ENCODE measurements around the gene RGS3. TPM values are rescaled to one million over a fixed set of nuclear protein-coding genes. Genes with fewer than 3 reads are reported as not detected.

Gene RGS3
- total RNA-seq, 2 experiments from 2014 or later: 22.8 to 32.9 TPM

DNA sequence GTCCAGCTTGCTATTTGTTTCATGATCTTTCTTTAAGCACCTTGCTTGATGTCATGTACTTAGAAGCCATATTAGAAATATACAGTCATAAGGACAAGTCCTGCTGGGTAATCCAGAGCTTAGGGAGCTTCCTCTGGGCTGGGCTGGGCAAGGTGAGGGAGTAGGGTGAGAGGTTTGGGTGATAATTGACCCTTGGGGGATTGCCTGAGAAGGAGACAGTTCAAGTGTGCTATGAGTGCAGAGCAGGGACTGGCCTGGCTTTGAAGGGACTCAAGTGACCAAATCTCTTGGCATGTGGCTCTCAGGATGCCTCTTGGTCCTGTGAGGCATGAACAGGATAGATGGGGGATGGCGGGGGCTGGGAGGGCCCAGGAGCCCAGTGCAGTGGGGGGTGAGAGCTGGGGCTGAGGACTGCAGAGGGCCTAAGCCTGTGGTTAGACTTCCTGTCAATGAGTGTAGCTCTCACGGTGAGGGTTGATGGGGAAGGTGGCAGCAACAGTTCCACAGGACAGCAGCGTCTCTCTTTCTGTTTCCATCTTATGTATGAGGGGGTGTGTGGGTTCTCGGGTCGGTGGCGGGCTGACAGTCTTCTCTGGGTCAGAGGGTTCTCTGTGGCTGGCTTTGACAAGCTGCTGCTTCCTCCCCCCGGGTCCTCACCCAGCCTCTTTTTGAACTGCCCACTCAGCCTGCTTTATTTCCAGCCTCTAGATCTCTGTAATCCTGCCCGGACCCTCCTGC, 53.5 kb downstream of the RGS3 start:
- BruUV-seq (replicated peaks): no TSS peak
- H3K36me3 ChIP-seq (ENCODE audit: insufficient read depth, low read length): no peaks in the 10 kb centered on the region
- POLR2A ChIA-PET: interaction anchor here (0.7 to 3.9 kb wide), 18 partner anchors 8 to 118 kb away, joined by 3 to 44 read pairs (median 3); partner anchors contain the start of genes C9orf43 and POLE3
- intact Hi-C loops (cut with micrococcal nuclease; ENCODE audit: unreplicated experiment): loop anchor here (1.0 kb wide), 2 partner anchors 62 to 107 kb away; partner anchors contain the start of genes C9orf43 and POLE3
- H3K27ac ChIP-seq (ENCODE audit: low read depth, low read length, poor library complexity, severe bottlenecking): peak overlapping the region; percentile 70
- H3K79me2 ChIP-seq (ENCODE audit: insufficient read depth, low read depth, low read length): no peaks in the 10 kb centered on the region; the same call in 1 of the 2 replicates
- H3K4me3 ChIP-seq (ENCODE audit: low read depth, low read length, poor library complexity, severe bottlenecking): peak overlapping the region; percentile 65
- H3K9me3 ChIP-seq (ENCODE audit: low read length): no peaks in the 10 kb centered on the region
- H3K4me2 ChIP-seq (ENCODE audit: low read length): peak overlapping the region; percentile 84
- peaks cover 77% of the 10 kb centered on the region for H3K4me1 ChIP-seq (ENCODE audit: insufficient read depth, low read length, poor library complexity, severe bottlenecking)
- CTCF ChIA-PET (ENCODE audit: unreplicated experiment): interaction anchor here (0.6 to 1.8 kb wide), 6 partner anchors 9 to 177 kb away, joined by 3 to 8 read pairs (median 4); partner anchors contain the start of gene WDR31
- TF ChIP-seq EZH2phosphoT487 (IDR thresholded peaks at IDR 0.05; ENCODE audit: borderline replicate concordance, low read depth, low read length) (no peak), CTCF (conservative IDR thresholded peaks at IDR 0.05; ENCODE audit: low read length) (no peak)
- peak; percentile 85 for DNase-seq (ENCODE audit: low spot score)
- no peaks in the 10 kb centered on the region for H4K20me1 ChIP-seq (ENCODE audit: insufficient read depth, low read length)
- peak overlapping the region; percentile 81 for H2AFZ ChIP-seq (ENCODE audit: low read length)
- H3K9me2 ChIP-seq (ENCODE audit: insufficient read depth, low read length): no peaks in the 10 kb centered on the region

DNA sequence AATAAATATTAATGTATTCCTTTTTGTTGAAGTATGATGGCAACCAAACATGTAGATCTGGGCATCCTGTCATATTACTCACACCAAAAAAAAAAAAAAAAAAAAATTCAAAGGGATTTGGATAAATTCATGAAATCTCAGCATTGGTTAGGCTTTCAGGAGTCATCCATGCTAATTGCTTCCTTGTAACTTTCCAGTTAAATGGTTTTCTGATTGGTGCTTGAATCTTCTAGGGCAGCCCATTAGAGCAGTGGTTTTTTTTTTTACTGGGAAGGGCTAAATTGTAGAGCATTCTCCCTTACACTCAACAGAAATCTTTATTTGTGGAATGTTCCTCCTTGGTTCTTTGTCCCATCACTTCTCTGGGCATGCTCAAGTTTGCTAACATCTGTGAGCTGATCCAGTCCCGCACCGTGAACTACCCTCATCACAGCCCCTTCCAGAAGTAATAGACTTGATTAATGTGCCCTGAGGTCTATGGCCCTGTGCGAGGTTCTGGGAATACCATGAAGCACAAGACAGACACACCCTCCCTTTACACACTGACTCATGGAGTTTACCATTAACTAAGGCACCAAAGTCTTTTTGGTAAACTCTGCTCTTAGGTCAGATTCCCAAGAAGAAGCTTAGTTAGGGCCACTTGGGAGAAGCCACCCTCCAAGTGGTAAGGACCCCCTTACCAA, 56.0 kb downstream of the RGS3 start:
- TF ChIP-seq EZH2phosphoT487 (IDR thresholded peaks at IDR 0.05; ENCODE audit: borderline replicate concordance, low read depth, low read length) (no peak), CTCF (conservative IDR thresholded peaks at IDR 0.05; ENCODE audit: low read length) (no peak)
- Histone ChIP-seq H3K36me3 (ENCODE audit: insufficient read depth, low read length) (no peaks in the 10 kb centered on the region), H3K27ac (ENCODE audit: low read depth, low read length, poor library complexity, severe bottlenecking) (no peak overlapping the region), H2AFZ (ENCODE audit: low read length) (no peak overlapping the region), H3K4me2 (ENCODE audit: low read length) (peak overlapping the region; percentile 13; the same call in 1 of the 2 replicates), H3K9me3 (ENCODE audit: low read length) (no peaks in the 10 kb centered on the region), H3K4me3 (ENCODE audit: low read depth, low read length, poor library complexity, severe bottlenecking) (no peak overlapping the region), H3K4me1 (ENCODE audit: insufficient read depth, low read length, poor library complexity, severe bottlenecking) (peaks cover 86% of the 10 kb centered on the region), H3K9me2 (ENCODE audit: insufficient read depth, low read length) (no peaks in the 10 kb centered on the region), H3K79me2 (ENCODE audit: insufficient read depth, low read depth, low read length) (no peaks in the 10 kb centered on the region; the same call in 1 of the 2 replicates), H4K20me1 (ENCODE audit: insufficient read depth, low read length) (no peaks in the 10 kb centered on the region)
- ChIA-PET POLR2A (interaction anchor here (0.7 to 5.8 kb wide), 9 partner anchors 27 to 171 kb away, joined by 3 to 61 read pairs (median 5); partner anchors contain the start of genes C9orf43 and POLE3), CTCF (ENCODE audit: unreplicated experiment) (no interaction called here)
- DNase-seq (ENCODE audit: low spot score): no peak
- BruUV-seq (replicated peaks): no TSS peak
- intact Hi-C loops (cut with micrococcal nuclease; ENCODE audit: unreplicated experiment): loop anchor here (5.0 kb wide), 1 partner anchor 138 kb away; no protein-coding TSS in a partner anchor
